ENCODE results near the gene COQ10B.
"Not testable (repeated sequence)": the region's sequence is repeated elsewhere in the genome, so short reads cannot be mapped to it uniquely, and the experiment has no call there.

The COQ10B gene

GRCh38 chr2:197453123-197453913 is at the start of gene COQ10B:
Gene COQ10B (plus strand): TSS chr2:197453552. CDS start chr2:197453561, 9 bp downstream.
- DNase-seq: peak; percentile 99

GRCh38 chr2:197405582-197405981 is 47.8 kb upstream of the COQ10B start:
- no peak for DNase-seq

DNA sequence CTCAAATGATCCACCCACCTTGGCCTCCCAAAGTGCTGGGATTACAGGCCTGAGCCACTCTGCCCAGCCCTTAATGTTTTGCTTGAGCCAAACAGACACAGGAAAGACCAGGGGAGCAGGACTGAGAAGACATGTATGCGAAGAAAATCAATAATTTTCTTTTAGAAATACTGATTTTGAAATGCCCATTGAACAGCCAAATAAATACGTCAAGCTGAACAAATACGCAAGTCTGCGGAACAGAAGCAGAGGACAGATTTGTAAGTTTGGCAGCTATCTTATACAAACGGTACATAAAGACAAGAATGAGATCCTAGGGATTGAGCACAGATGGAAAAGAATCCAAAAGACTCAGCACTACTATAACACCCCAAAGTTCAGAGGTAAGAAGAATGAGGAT is 39.3 kb upstream of the COQ10B start:
- no peak for DNase-seq

DNA sequence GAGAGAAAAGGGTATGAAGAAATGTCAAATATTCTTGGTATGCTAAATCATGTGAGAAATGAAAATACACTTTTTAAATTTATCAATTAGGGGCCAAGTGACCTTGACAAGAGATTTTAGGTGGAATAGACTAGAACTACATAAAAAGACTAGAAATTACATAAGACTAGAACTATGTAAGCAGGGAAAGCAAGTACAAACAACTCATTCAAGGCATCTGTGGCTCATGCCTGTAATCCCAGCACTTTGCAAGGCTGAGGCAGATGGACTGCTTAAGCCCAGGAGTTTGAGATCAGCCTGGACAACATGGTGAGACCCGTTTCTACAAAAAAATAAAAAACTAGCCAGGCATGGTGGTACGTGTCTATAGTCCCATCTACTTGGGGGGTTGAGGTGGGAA is 38.8 kb upstream of the COQ10B start:
- DNase-seq: no peak

GRCh38 chr2:197416268-197416667 is 37.1 kb upstream of the COQ10B start:
- no peak for DNase-seq

GRCh38 chr2:197419438-197419837 is 33.9 kb upstream of the COQ10B start:
- DNase-seq: no peak

- no peak for DNase-seq
Measured at GRCh38 chr2:197423307-197423706, 30.0 kb upstream of the COQ10B start.

DNA sequence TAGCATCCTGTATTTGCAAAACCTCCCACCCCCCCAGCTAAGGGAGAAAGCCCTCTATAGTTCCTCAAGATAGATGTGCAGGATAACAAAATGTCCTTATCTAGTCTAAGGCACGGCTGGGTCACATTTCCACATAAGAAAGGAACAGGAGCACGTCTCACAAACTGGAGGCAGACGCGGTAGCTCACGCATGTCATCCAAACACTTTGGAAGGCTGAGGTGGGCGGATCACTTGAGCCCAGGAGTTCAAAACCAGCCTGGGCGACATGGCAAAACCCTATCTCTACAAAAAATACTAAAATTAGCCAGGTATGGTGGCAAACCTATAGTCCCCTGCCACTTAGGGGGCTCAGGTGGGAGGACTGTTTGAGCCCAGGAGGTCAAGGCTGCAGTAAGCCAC is 27.8 kb upstream of the COQ10B start:
- no peak for DNase-seq

DNA sequence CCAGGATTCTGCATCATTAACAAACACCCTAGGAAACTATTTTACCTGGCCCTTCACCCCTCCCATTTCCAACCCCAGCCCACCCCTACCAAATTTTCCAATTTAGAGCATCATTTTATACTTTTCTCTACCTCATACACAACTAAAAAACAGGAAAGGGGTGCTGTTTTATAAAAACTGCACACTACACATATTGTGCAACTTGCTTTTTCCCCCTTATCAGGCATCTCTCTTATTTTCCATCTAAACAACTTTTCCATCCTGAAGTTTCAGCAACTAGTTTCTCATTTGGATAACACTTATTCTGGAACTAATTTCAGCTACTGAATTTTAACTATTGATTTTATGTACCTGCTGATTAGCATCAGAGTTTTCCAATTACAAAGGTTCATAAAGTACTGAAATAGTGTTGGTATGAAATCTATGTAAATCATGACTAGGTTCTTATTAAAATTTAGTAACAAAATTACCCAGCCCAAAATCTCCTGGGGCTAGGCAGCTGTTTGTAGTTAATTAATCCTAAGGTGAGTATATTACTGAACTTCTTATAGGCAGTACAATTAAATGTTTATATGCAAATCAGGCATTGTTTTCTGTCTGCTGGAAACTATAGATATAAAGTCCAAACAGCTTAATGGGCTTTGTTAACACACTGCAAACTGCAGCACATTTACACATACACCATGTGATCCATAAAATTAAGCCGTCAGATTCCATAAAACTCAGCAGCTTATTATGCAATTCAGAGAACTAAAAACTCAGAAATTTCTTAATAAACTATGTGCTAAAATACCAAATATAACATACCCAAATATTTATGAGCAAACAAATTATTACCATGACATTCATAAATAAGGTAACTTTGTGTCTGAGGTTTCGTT is 26.4 kb upstream of the COQ10B start:
- DNase-seq: peak; percentile 15

GRCh38 chr2:197427986-197428385 is 25.4 kb upstream of the COQ10B start:
- DNase-seq: no peak

- DNase-seq: no peak
Measured at GRCh38 chr2:197431858-197432257, 21.5 kb upstream of the COQ10B start.

- not testable (repeated sequence) for DNase-seq
Measured at GRCh38 chr2:197432527-197432926, 20.8 kb upstream of the COQ10B start.

GRCh38 chr2:197433780-197434438 is 19.4 kb upstream of the COQ10B start:
- peak; percentile 44 for DNase-seq

DNA sequence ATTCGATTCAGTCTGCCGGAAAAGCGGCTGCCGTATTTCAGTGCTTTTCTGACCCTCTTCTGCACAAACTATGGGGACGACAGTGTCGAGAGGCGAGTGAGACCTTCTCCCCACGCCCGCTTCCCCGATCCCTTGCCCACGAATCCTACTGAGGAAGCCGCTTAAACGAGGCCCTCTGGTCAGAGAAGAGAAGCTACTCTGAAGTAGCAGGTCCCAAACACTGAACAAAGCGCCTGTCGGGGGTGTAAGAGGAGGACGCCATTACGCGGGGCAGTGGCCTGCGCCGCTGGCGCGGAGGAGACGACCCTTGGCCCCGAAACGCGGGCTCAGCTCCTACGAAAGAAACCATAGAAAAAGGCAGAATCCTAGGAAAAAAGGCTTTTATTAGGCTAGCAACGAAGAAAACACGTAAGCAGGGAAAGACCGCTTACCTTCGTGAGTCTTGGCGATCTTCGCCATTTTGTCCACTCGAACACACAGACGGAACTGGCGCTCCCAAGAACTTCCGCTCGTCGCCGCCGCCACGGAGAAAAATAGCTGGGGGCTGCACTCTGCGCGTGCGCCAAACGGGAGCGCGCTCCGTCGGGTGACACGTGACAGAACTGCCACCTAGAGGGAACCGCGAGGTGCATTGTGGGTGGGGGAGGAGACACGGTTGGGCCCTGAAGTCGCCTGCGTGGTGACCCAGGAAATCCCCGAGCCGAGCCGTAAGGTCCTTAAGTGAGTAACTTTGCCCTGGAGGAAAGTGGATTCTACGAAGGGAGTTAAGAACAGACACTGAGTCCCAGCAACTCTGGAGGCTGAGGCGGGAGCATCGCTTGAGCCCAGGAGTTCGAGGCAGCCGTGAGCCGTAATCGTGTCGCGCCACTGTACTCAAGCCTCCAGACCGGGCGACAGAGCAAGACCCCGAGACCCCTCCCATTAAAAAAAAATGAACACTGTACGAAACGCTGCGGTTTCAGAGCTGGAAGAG is 18.5 kb upstream of the COQ10B start, which contains the start of gene SF3B1:
TSS of gene SF3B1 (minus strand) at position 488 of the 973 bp plus-strand sequence. CDS start at position 459, 29 bp downstream.
- peak; percentile 99 for DNase-seq

GRCh38 chr2:197435598-197436420 is 17.5 kb upstream of the COQ10B start:
- no peak for DNase-seq

- DNase-seq: no peak
Measured at GRCh38 chr2:197437380-197437779, 16.0 kb upstream of the COQ10B start.

DNA sequence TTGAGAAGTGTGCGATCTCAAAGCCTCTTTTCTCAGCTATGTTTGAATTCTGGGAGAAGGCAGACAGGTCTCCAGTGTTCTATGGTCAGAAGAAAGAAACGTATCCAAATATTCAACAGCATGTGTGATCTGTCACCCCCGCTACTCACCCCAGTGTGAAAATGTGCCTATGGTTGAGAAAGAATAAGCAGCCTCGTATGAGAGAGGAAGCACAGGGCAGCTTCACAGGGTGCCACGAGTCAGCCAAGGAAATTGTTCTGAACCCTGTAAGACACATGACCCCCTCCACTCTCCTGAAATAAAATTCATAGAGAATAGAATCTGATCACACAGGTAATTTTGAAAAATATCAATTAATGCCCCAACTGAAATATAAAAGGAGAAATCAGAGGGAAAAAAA is 10.5 kb upstream of the COQ10B start:
- no peak for DNase-seq

- no peak for DNase-seq
Measured at GRCh38 chr2:197445746-197446145, 7.6 kb upstream of the COQ10B start.

- no peak for DNase-seq
Measured at GRCh38 chr2:197446844-197447243, 6.5 kb upstream of the COQ10B start.

GRCh38 chr2:197450465-197450864 is 2.9 kb upstream of the COQ10B start:
- no peak for DNase-seq

GRCh38 chr2:197450935-197451358 is 2.4 kb upstream of the COQ10B start:
- not testable (repeated sequence) for DNase-seq

All from eye (tissue), 1 donor.